PC-3 (cell line): Measurements from ENCODE around the gene SLC25A25. TPM values are rescaled to one million over a fixed set of nuclear protein-coding genes. Genes with fewer than 3 reads are reported as not detected.
"Not testable (repeated sequence)": the region's sequence is repeated elsewhere in the genome, so short reads cannot be mapped to it uniquely, and the experiment has no call there.

ENCODE experiments used
- ATAC-seq: fragments of 200-7000 bp; cut with Tn5 transposase; 2 replicates; pipeline ENCODE4 v1.9.1; 2020; ENCODE audit warnings: mild to moderate bottlenecking, moderate library complexity
- BruUV-seq: library from RNA; stranded (reverse); fragments of 400-500 nt; replicated peaks from 2 replicates; lab custom pipeline; 2021; lab: Mats Ljungman, UMichigan
- CTCF ChIA-PET: fragments of 300-600 bp; sonication (Branson Sonifier 250); formaldehyde crosslinking; loops from one replicate; lab custom pipeline; 2022; ENCODE audit warnings: antibody characterized with exemption; lab: Charles Lee
- POLR2A ChIA-PET: fragments of 300-600 bp; sonication (Branson Sonifier 250); formaldehyde crosslinking; loops from one replicate; lab custom pipeline; 2022; ENCODE audit warnings: antibody characterized with exemption; ENCODE audit not compliant: unreplicated experiment; lab: Charles Lee
- DNase-seq: peaks from one replicate; pipeline ENCODE4 v3.0.0-alpha.2; 2015
- H2AFZ ChIP-seq: fragments of 300-600 bp; sonication (generic); 2 replicates; pipeline ENCODE4 v1.6.0; 2016; ENCODE audit warnings: antibody characterized with exemption, low read length
- H3F3A ChIP-seq: fragments of 300-600 bp; sonication (generic); one replicate; pipeline ENCODE4 v1.6.0; 2017; ENCODE audit warnings: antibody characterized with exemption, low read length, control low read depth, mild to moderate bottlenecking; ENCODE audit not compliant: unreplicated experiment
- H3K27ac ChIP-seq: fragments of 300-600 bp; sonication (generic); 2 replicates; pipeline ENCODE4 v1.5.1; 2016; ENCODE audit warnings: mild to moderate bottlenecking, low read length
- H3K27me3 ChIP-seq: fragments of 300-600 bp; sonication (generic); 2 replicates; pipeline ENCODE4 v1.6.1; 2016; ENCODE audit warnings: low read length, mixed read lengths
- H3K36me3 ChIP-seq: fragments of 300-600 bp; sonication (generic); 2 replicates; pipeline ENCODE4 v1.6.1; 2016; ENCODE audit warnings: low read depth, mixed run types, low read length, mixed read lengths
- H3K4me1 ChIP-seq: fragments of 300-600 bp; sonication (generic); 2 replicates; pipeline ENCODE4 v1.5.1; 2016; ENCODE audit warnings: low read length; ENCODE audit not compliant: insufficient read depth
- H3K4me2 ChIP-seq: fragments of 300-600 bp; sonication (generic); 2 replicates; pipeline ENCODE4 v1.6.0; 2016; ENCODE audit warnings: low read length
- H3K4me3 ChIP-seq: fragments of 300-600 bp; sonication (generic); 2 replicates; pipeline ENCODE4 v1.5.1; 2016; ENCODE audit warnings: mild to moderate bottlenecking, low read length, mixed read lengths
- H3K79me2 ChIP-seq: fragments of 300-600 bp; sonication (generic); 2 replicates; pipeline ENCODE4 v1.6.1; 2017; ENCODE audit warnings: low read length, mixed read lengths
- H3K9ac ChIP-seq: fragments of 300-600 bp; sonication (generic); 2 replicates; pipeline ENCODE4 v1.6.0; 2016; ENCODE audit warnings: mild to moderate bottlenecking, low read length
- H3K9me2 ChIP-seq: fragments of 300-600 bp; sonication (generic); replicated peaks from 2 replicates; pipeline ENCODE4 v1.6.1; 2016; ENCODE audit warnings: mixed run types, low read length, mixed read lengths
- H3K9me3 ChIP-seq: fragments of 300-600 bp; sonication (generic); 2 replicates; pipeline ENCODE4 v1.6.1; 2016; ENCODE audit warnings: low read length, mixed read lengths
- H4K20me1 ChIP-seq: fragments of 300-600 bp; sonication (generic); 2 replicates; pipeline ENCODE4 v1.6.1; 2016; ENCODE audit warnings: low read length, mixed read lengths
- CTCF ChIP-seq: fragments of 300-600 bp; sonication (generic); conservative IDR thresholded peaks from 2 replicates; pipeline ENCODE4 v1.5.1; 2017; ENCODE audit warnings: antibody characterized with exemption, low read depth, mild to moderate bottlenecking, low read length
- EZH2phosphoT487 ChIP-seq: fragments of 300-600 bp; sonication (generic); IDR thresholded peaks from 2 replicates; pipeline ENCODE4 v1.6.1; 2018; ENCODE audit warnings: mild to moderate bottlenecking, antibody characterized with exemption, low read length, borderline replicate concordance
- intact Hi-C: fragments of 100-400 bp; cut with micrococcal nuclease; formaldehyde crosslinking; loops from 2 replicates; pipeline ENCODE4 v1.9.0; 2023
- total RNA-seq: library from RNA; depleted of rRNA; stranded (reverse); fragments of >200 nt; gene quantifications from 2 replicates; pipeline ENCODE4 v1.2.3, GENCODE V29; 2014

SLC25A25 gene
- total RNA-seq, 1 experiment from 2014 or later = 25.2 TPM

- intact Hi-C loops = loop anchor here (2.0 to 5.0 kb wide), 4 partner anchors 47 to 92 kb away; partner anchors contain the start of gene EEIG1
- DNase-seq (peak; percentile 91), ATAC-seq (peak; percentile 94)
- TF ChIP-seq CTCF (peak; percentile 79), EZH2phosphoT487 (no peak)
- no peaks in the 10 kb centered on the region for H3F3A ChIP-seq
- CTCF ChIA-PET = interaction anchor here (0.6 to 1.4 kb wide), 4 partner anchors 58 to 690 kb away, joined by 3 to 13 read pairs (median 6); no protein-coding TSS in a partner anchor
- H3K4me1 ChIP-seq = peaks cover 11% of the 10 kb centered on the region; the same call in 1 of the 2 replicates
- H4K20me1 ChIP-seq = no peaks in the 10 kb centered on the region
- POLR2A ChIA-PET = no interaction called here
- no peak overlapping the region for H3K4me3 ChIP-seq
- no peak overlapping the region for H3K9ac ChIP-seq
- no TSS peak for BruUV-seq
- peak overlapping the region; percentile 75 for H2AFZ ChIP-seq
- no peaks in the 10 kb centered on the region for H3K9me3 ChIP-seq
- no peaks in the 10 kb centered on the region for H3K36me3 ChIP-seq
- H3K27me3 ChIP-seq = no peaks in the 10 kb centered on the region
- no peak overlapping the region for H3K4me2 ChIP-seq
- H3K27ac ChIP-seq = no peak overlapping the region
- H3K9me2 ChIP-seq = no peaks in the 10 kb centered on the region
- no peaks in the 10 kb centered on the region for H3K79me2 ChIP-seq
These were observed 33.0 kb upstream of the SLC25A25 start for GRCh38 chr9:128034821-128035652.

DNA sequence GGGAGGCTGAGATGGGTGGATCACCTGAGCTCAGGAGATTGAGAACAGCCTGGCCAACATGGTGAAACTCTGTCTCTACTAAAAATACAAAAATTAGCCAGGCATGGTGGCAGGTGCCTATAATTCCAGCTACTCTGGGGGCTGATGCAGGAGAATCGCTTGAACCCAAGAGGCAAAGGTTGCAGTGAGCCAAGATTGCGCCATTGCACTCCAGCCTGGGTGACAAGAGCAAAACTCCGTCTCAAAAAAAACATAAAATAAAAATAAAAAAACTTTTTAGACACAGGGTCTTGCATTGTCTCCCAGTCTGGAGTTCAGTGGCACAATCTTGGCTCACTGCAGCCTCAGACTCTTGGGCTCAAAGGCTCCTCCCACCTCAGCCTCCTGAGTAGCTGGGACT lies 31.5 kb upstream of the SLC25A25 start:
- H3K36me3 ChIP-seq, POLR2A ChIA-PET, H3K27me3 ChIP-seq, H3K27ac ChIP-seq, H3K4me3 ChIP-seq, H3K79me2 ChIP-seq, H3K9ac ChIP-seq, H3F3A ChIP-seq, DNase-seq, H4K20me1 ChIP-seq, H3K4me2 ChIP-seq, H2AFZ ChIP-seq, CTCF ChIA-PET, H3K9me3 ChIP-seq, ATAC-seq, H3K9me2 ChIP-seq, BruUV-seq: not testable (repeated sequence)
- peaks cover 15% of the 10 kb centered on the region; the same call in 1 of the 2 replicates for H3K4me1 ChIP-seq
- intact Hi-C loops = loop anchor here (5.0 kb wide), 2 partner anchors 46 to 79 kb away; no protein-coding TSS in a partner anchor

- H3K9ac ChIP-seq, H3K9me2 ChIP-seq, H3K9me3 ChIP-seq, H4K20me1 ChIP-seq, H3K79me2 ChIP-seq, BruUV-seq, H3K4me3 ChIP-seq, intact Hi-C loops, H2AFZ ChIP-seq, POLR2A ChIA-PET, DNase-seq, H3K4me2 ChIP-seq, H3F3A ChIP-seq, H3K36me3 ChIP-seq, CTCF ChIA-PET, ATAC-seq, H3K27ac ChIP-seq, H3K4me1 ChIP-seq, H3K27me3 ChIP-seq: not testable (repeated sequence)
These were observed 27.2 kb upstream of the SLC25A25 start for GRCh38 chr9:128040783-128041182.
